Measurements from ENCODE around the gene HEATR5B.

Gene HEATR5B

GRCh38 chr2:37083873-37084794, at the start of gene HEATR5B, which contains the start of gene GPATCH11:
Gene HEATR5B, minus strand, starts transcription at chr2:37084372. Its CDS starts 958 bp downstream, at chr2:37083414.
Gene GPATCH11, plus strand, starts transcription at chr2:37084518. Its CDS starts 3,864 bp downstream, at chr2:37088382.
- DNase-seq (ENCODE audit: low read depth): peak; percentile 86

GRCh38 chr2:37132914-37133313, 48.7 kb upstream of the HEATR5B start:
- no peak for DNase-seq (ENCODE audit: low read depth)

GRCh38 chr2:37125416-37125815, 41.2 kb upstream of the HEATR5B start:
- no peak for DNase-seq (ENCODE audit: low read depth)

- no peak for DNase-seq (ENCODE audit: low read depth)
Observed at GRCh38 chr2:37119157-37119556, 35.0 kb upstream of the HEATR5B start.

- DNase-seq (ENCODE audit: low read depth): no peak
Observed at GRCh38 chr2:37117566-37117965, 33.4 kb upstream of the HEATR5B start.

GRCh38 chr2:37111958-37112357, 27.8 kb upstream of the HEATR5B start:
- DNase-seq (ENCODE audit: low read depth): no peak

GRCh38 chr2:37110306-37111212, 26.4 kb upstream of the HEATR5B start:
- no peak for DNase-seq (ENCODE audit: low read depth)

GRCh38 chr2:37109523-37109922, 25.4 kb upstream of the HEATR5B start:
- no peak for DNase-seq (ENCODE audit: low read depth)

- no peak for DNase-seq (ENCODE audit: low read depth)
Observed at GRCh38 chr2:37105150-37105549, 21.0 kb upstream of the HEATR5B start.

- no peak for DNase-seq (ENCODE audit: low read depth)
Observed at GRCh38 chr2:37104178-37104577, 20.0 kb upstream of the HEATR5B start.

GRCh38 chr2:37102588-37102987, 18.4 kb upstream of the HEATR5B start:
- DNase-seq (ENCODE audit: low read depth): no peak

GRCh38 chr2:37100054-37100453, 15.9 kb upstream of the HEATR5B start:
- DNase-seq (ENCODE audit: low read depth): no peak

- DNase-seq (ENCODE audit: low read depth): no peak
Observed at GRCh38 chr2:37098416-37099118, 14.4 kb upstream of the HEATR5B start.

GRCh38 chr2:37096568-37096967, 12.4 kb upstream of the HEATR5B start:
- no peak for DNase-seq (ENCODE audit: low read depth)

GRCh38 chr2:37091873-37092272, 7.7 kb upstream of the HEATR5B start:
- no peak for DNase-seq (ENCODE audit: low read depth)

- DNase-seq (ENCODE audit: low read depth): no peak
Observed at GRCh38 chr2:37090019-37090477, 5.9 kb upstream of the HEATR5B start.

- DNase-seq (ENCODE audit: low read depth): no peak
Observed at GRCh38 chr2:37085731-37086147, 1.6 kb upstream of the HEATR5B start.

GRCh38 chr2:37084797-37085196, 625 bp upstream of the HEATR5B start:
- DNase-seq (ENCODE audit: low read depth): no peak

- no peak for DNase-seq (ENCODE audit: low read depth)
Observed at GRCh38 chr2:37080689-37081088, 3.5 kb downstream of the HEATR5B start.

- no peak for DNase-seq (ENCODE audit: low read depth)
Observed at GRCh38 chr2:37080266-37080665, 3.9 kb downstream of the HEATR5B start.

GRCh38 chr2:37070931-37071330, 13.2 kb downstream of the HEATR5B start:
- DNase-seq (ENCODE audit: low read depth): no peak

- no peak for DNase-seq (ENCODE audit: low read depth)
Observed at GRCh38 chr2:37068686-37069085, 15.5 kb downstream of the HEATR5B start.

All from stimulated activated CD8-positive, alpha-beta memory T cell treated with anti-CD3 and anti-CD28 coated beads, Interleukin-12 subunit alpha, Interleukin-12 subunit beta, amount 100 ng/mL, for 4 hours (primary cell).